ENCODE measurements around the gene SMPD3. TPM values are rescaled to one million over a fixed set of nuclear protein-coding genes. Genes with fewer than 3 reads are reported as not detected.

SMPD3 gene
- total and polyA plus RNA-seq, 2 experiments from 2014 or later = 5.7 to 6.3 TPM

GRCh38 chr16:68395167-68395786, 53.0 kb downstream of the SMPD3 start:
- H2AFZ ChIP-seq = no peak overlapping the region
- no peaks in the 10 kb centered on the region for H3K36me3 ChIP-seq (replicated peaks; ENCODE audit: insufficient read depth, low read depth)
- DNase-seq (ENCODE audit: low spot score) = no peak
- TF ChIP-seq EZH2phosphoT487 (IDR thresholded peaks at IDR 0.05; ENCODE audit: low read depth, severe bottlenecking, unreplicated experiment) (no peak), EZH2 (IDR thresholded peaks at IDR 0.05; ENCODE audit: borderline replicate concordance) (no peak)
- no peaks in the 10 kb centered on the region for H3K27me3 ChIP-seq
- no peaks in the 10 kb centered on the region for H3K9me3 ChIP-seq (ENCODE audit: low read depth)
- H3K79me2 ChIP-seq = no peaks in the 10 kb centered on the region
- no peaks in the 10 kb centered on the region for H3K9me2 ChIP-seq (replicated peaks; ENCODE audit: insufficient read depth)
- no peak overlapping the region for H3K27ac ChIP-seq
- 78% methylated on average over 8 of the region's 8 CpGs for WGBS (ENCODE audit: low lambda C conversion rate, missing lambda C conversion rate)
- H3K4me3 ChIP-seq = no peak overlapping the region
- no peak overlapping the region for H3K4me2 ChIP-seq
- H3K4me1 ChIP-seq (ENCODE audit: insufficient read depth) = no peaks in the 10 kb centered on the region
- no peaks in the 10 kb centered on the region for H4K20me1 ChIP-seq (ENCODE audit: insufficient read depth, poor library complexity, severe bottlenecking)

- H3K79me2 ChIP-seq = no peaks in the 10 kb centered on the region
- no peak overlapping the region for H2AFZ ChIP-seq
- no peak for DNase-seq (ENCODE audit: low spot score)
- H3K9me3 ChIP-seq (ENCODE audit: low read depth) = no peaks in the 10 kb centered on the region
- TF ChIP-seq EZH2 (IDR thresholded peaks at IDR 0.05; ENCODE audit: borderline replicate concordance) (no peak), EZH2phosphoT487 (IDR thresholded peaks at IDR 0.05; ENCODE audit: low read depth, severe bottlenecking, unreplicated experiment) (no peak)
- TF ChIP-seq, protein P1, sequence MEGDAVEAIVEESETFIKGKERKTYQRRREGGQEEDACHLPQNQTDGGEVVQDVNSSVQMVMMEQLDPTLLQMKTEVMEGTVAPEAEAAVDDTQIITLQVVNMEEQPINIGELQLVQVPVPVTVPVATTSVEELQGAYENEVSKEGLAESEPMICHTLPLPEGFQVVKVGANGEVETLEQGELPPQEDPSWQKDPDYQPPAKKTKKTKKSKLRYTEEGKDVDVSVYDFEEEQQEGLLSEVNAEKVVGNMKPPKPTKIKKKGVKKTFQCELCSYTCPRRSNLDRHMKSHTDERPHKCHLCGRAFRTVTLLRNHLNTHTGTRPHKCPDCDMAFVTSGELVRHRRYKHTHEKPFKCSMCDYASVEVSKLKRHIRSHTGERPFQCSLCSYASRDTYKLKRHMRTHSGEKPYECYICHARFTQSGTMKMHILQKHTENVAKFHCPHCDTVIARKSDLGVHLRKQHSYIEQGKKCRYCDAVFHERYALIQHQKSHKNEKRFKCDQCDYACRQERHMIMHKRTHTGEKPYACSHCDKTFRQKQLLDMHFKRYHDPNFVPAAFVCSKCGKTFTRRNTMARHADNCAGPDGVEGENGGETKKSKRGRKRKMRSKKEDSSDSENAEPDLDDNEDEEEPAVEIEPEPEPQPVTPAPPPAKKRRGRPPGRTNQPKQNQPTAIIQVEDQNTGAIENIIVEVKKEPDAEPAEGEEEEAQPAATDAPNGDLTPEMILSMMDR (IDR thresholded peaks at IDR 0.05; ENCODE audit: poor library complexity) = no peak
- 96% methylated on average over 3 of the region's 3 CpGs for WGBS (ENCODE audit: low lambda C conversion rate, missing lambda C conversion rate)
- no peaks in the 10 kb centered on the region for H3K9me2 ChIP-seq (replicated peaks; ENCODE audit: insufficient read depth)
- no peak overlapping the region for H3K4me2 ChIP-seq
- no peaks in the 10 kb centered on the region for H3K36me3 ChIP-seq (replicated peaks; ENCODE audit: insufficient read depth, low read depth)
- H3K4me1 ChIP-seq (ENCODE audit: insufficient read depth) = no peaks in the 10 kb centered on the region
- H4K20me1 ChIP-seq (ENCODE audit: insufficient read depth, poor library complexity, severe bottlenecking) = no peaks in the 10 kb centered on the region
- H3K27ac ChIP-seq = no peak overlapping the region
- no peaks in the 10 kb centered on the region for H3K27me3 ChIP-seq
- H3K4me3 ChIP-seq = no peak overlapping the region
Observed at GRCh38 chr16:68393333-68393732, 55.0 kb downstream of the SMPD3 start.

- Histone ChIP-seq H2AFZ (no peak overlapping the region), H3K9me2 (replicated peaks; ENCODE audit: insufficient read depth) (no peaks in the 10 kb centered on the region), H3K27me3 (no peaks in the 10 kb centered on the region), H3K36me3 (replicated peaks; ENCODE audit: insufficient read depth, low read depth) (no peaks in the 10 kb centered on the region), H3K4me3 (no peak overlapping the region), H4K20me1 (ENCODE audit: insufficient read depth, poor library complexity, severe bottlenecking) (no peaks in the 10 kb centered on the region), H3K4me1 (ENCODE audit: insufficient read depth) (peaks cover 9% of the 10 kb centered on the region), H3K79me2 (no peaks in the 10 kb centered on the region), H3K4me2 (no peak overlapping the region), H3K9me3 (ENCODE audit: low read depth) (no peaks in the 10 kb centered on the region), H3K27ac (no peak overlapping the region)
- TF ChIP-seq EZH2 (IDR thresholded peaks at IDR 0.05; ENCODE audit: borderline replicate concordance) (no peak), EZH2phosphoT487 (IDR thresholded peaks at IDR 0.05; ENCODE audit: low read depth, severe bottlenecking, unreplicated experiment) (no peak)
- TF ChIP-seq, protein P1 (IDR thresholded peaks at IDR 0.05; ENCODE audit: poor library complexity) = no peak
- DNase-seq (ENCODE audit: low spot score) = no peak
- 72% methylated on average over 6 of the region's 6 CpGs for WGBS (ENCODE audit: low lambda C conversion rate, missing lambda C conversion rate)
Observed at GRCh38 chr16:68389750-68390371, 58.4 kb downstream of the SMPD3 start.

DNA sequence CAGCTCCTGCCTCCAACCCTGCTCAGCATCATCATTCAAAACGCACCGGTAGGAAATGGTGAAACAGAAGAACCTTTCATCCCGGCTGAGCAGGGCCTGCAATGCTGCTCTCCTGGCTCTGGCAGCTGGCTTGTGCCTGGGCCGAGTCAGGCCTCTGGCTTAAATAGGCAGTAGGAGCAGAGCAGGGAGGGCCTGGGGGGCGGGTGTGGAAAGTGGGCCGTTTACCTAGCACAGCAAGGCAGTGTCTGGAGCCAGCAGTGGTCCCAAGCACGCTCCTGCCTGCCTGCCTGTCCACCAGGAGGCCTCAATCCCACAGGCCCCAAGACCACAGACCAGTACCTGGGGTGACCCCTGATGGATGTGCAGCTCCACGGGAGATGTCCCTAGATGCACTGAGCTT, 59.3 kb downstream of the SMPD3 start:
- H4K20me1 ChIP-seq (ENCODE audit: insufficient read depth, poor library complexity, severe bottlenecking) = no peaks in the 10 kb centered on the region
- no peak overlapping the region for H3K4me2 ChIP-seq
- H2AFZ ChIP-seq = no peak overlapping the region
- no peak overlapping the region for H3K4me3 ChIP-seq
- H3K9me3 ChIP-seq (ENCODE audit: low read depth) = no peaks in the 10 kb centered on the region
- H3K9me2 ChIP-seq (replicated peaks; ENCODE audit: insufficient read depth) = no peaks in the 10 kb centered on the region
- no peaks in the 10 kb centered on the region for H3K27me3 ChIP-seq
- TF ChIP-seq EZH2phosphoT487 (IDR thresholded peaks at IDR 0.05; ENCODE audit: low read depth, severe bottlenecking, unreplicated experiment) (no peak), EZH2 (IDR thresholded peaks at IDR 0.05; ENCODE audit: borderline replicate concordance) (no peak)
- TF ChIP-seq, protein P1 (IDR thresholded peaks at IDR 0.05; ENCODE audit: poor library complexity) = no peak
- no peak overlapping the region for H3K27ac ChIP-seq
- DNase-seq (ENCODE audit: low spot score) = no peak
- H3K79me2 ChIP-seq = no peaks in the 10 kb centered on the region
- no peaks in the 10 kb centered on the region for H3K36me3 ChIP-seq (replicated peaks; ENCODE audit: insufficient read depth, low read depth)
- WGBS (ENCODE audit: low lambda C conversion rate, missing lambda C conversion rate) = 71% methylated on average over 8 of the region's 8 CpGs
- H3K4me1 ChIP-seq (ENCODE audit: insufficient read depth) = peaks cover 9% of the 10 kb centered on the region
